ENCODE data around the gene CDRT4. TPM values are rescaled to one million over a fixed set of nuclear protein-coding genes. Genes with fewer than 3 reads are reported as not detected.

The CDRT4 gene
- total and polyA plus RNA-seq, 3 experiments from 2014 or later, result 1.8 to 2.7 TPM; not detected in 1

GRCh38 chr17:15462976-15463772, 4.2 kb downstream of the CDRT4 start:
- Histone ChIP-seq H3K4me3 (ENCODE audit: low read length) (no peak overlapping the region), H3K36me3 (ENCODE audit: insufficient read depth, low read length) (no peaks in the 10 kb centered on the region), H3K27me3 (ENCODE audit: insufficient read depth, low read length, poor library complexity, severe bottlenecking) (no peaks in the 10 kb centered on the region), H3K27ac (ENCODE audit: low read depth, low read length) (no peak overlapping the region), H3K4me1 (ENCODE audit: insufficient read depth, low read length) (no peaks in the 10 kb centered on the region), H3K9me3 (ENCODE audit: low read length) (no peaks in the 10 kb centered on the region)
- Mint-ChIP-seq H3K27ac (no peak overlapping the region), H3K36me3 (peaks cover 11 to 36% (median 17%) of the 10 kb centered on the region in 3 donors), H3K4me1 (no peaks in the 10 kb centered on the region), H3K4me3 (no peak overlapping the region), H3K27me3 (no peaks in the 10 kb centered on the region), H3K9me3 (no peaks in the 10 kb centered on the region)
- ChIA-PET CTCF (no interaction called here), POLR2A (no interaction called here)
- DNase-seq, result no peak

DNA sequence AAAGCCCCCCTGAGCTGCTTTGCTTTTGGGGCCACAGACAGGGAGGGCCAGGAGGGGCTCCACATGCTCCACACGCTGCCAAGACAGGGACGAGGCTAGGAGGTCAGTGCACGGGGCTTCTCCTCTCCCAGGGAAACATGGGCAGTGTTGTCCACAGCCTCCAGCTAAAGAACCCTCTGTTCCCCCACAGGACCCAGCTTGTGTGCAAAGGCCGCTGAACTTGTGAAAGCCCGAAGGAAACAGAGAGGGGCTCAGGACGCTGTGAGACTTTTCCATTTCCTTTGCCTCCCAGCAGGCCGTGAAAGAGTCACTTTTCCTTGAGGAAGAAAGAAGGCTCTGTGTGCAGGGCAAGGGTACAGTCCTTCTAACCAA, 9.7 kb downstream of the CDRT4 start:
- ChIA-PET CTCF (no interaction called here), POLR2A (no interaction called here)
- Mint-ChIP-seq H3K4me1 (no peaks in the 10 kb centered on the region), H3K9me3 (peaks cover 2 to 8% (median 6%) of the 10 kb centered on the region in 5 donors), H3K27me3 (no peaks in the 10 kb centered on the region), H3K36me3 (peaks cover 37 to 65% (median 46%) of the 10 kb centered on the region in 3 donors), H3K27ac (no peak overlapping the region), H3K4me3 (no peak overlapping the region)
- no peak overlapping the region for H3K4me3 ChIP-seq (ENCODE audit: low read length)
- no peak for DNase-seq
- H3K4me1 ChIP-seq (ENCODE audit: insufficient read depth, low read length), result no peaks in the 10 kb centered on the region
- no peaks in the 10 kb centered on the region for H3K9me3 ChIP-seq (ENCODE audit: low read length)
- H3K27me3 ChIP-seq (ENCODE audit: insufficient read depth, low read length, poor library complexity, severe bottlenecking), result no peaks in the 10 kb centered on the region
- H3K27ac ChIP-seq (ENCODE audit: low read depth, low read length), result no peak overlapping the region
- H3K36me3 ChIP-seq (ENCODE audit: insufficient read depth, low read length), result no peaks in the 10 kb centered on the region

GRCh38 chr17:15456972-15457722, 10.3 kb downstream of the CDRT4 start:
- Mint-ChIP-seq H3K36me3 (peaks cover 33 to 62% (median 45%) of the 10 kb centered on the region in 3 donors), H3K4me1 (no peaks in the 10 kb centered on the region), H3K27ac (no peak overlapping the region), H3K9me3 (peaks cover 2 to 8% (median 6%) of the 10 kb centered on the region in 5 donors), H3K27me3 (no peaks in the 10 kb centered on the region), H3K4me3 (no peak overlapping the region)
- no peak overlapping the region for H3K27ac ChIP-seq (ENCODE audit: low read depth, low read length)
- H3K4me1 ChIP-seq (ENCODE audit: insufficient read depth, low read length), result no peaks in the 10 kb centered on the region
- DNase-seq, result no peak
- no peak overlapping the region for H3K4me3 ChIP-seq (ENCODE audit: low read length)
- H3K36me3 ChIP-seq (ENCODE audit: insufficient read depth, low read length), result no peaks in the 10 kb centered on the region
- no peaks in the 10 kb centered on the region for H3K9me3 ChIP-seq (ENCODE audit: low read length)
- ChIA-PET CTCF (no interaction called here), POLR2A (no interaction called here)
- H3K27me3 ChIP-seq (ENCODE audit: insufficient read depth, low read length, poor library complexity, severe bottlenecking), result no peaks in the 10 kb centered on the region

DNA sequence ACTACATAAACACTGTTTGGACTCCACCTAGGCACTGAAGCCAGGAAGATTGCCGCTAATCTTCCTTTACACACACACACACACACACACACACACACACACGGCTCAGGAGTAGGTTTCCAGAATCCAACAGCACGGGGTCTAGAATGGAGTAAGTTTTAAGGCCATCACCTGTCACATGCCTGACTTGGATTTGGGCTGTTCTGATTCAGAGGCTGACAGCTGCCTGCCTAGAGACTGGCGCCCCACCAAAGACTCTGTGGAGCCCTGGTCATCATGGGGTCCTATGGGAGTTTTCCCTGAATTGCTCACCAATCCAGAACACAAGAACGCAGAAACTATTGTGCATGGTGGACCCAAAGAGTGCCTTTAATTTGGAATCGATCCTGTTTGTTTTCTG, 10.9 kb downstream of the CDRT4 start:
- Histone ChIP-seq H3K9me3 (ENCODE audit: low read length) (no peaks in the 10 kb centered on the region), H3K27me3 (ENCODE audit: insufficient read depth, low read length, poor library complexity, severe bottlenecking) (no peaks in the 10 kb centered on the region), H3K36me3 (ENCODE audit: insufficient read depth, low read length) (no peaks in the 10 kb centered on the region), H3K4me3 (ENCODE audit: low read length) (no peak overlapping the region), H3K4me1 (ENCODE audit: insufficient read depth, low read length) (no peaks in the 10 kb centered on the region), H3K27ac (ENCODE audit: low read depth, low read length) (no peak overlapping the region)
- Mint-ChIP-seq H3K4me3 (no peak overlapping the region), H3K4me1 (no peaks in the 10 kb centered on the region), H3K27me3 (no peaks in the 10 kb centered on the region), H3K27ac (no peak overlapping the region), H3K36me3 (peaks cover 33 to 57% (median 45%) of the 10 kb centered on the region in 3 donors), H3K9me3 (peaks cover 2 to 8% (median 6%) of the 10 kb centered on the region in 5 donors)
- ChIA-PET POLR2A (no interaction called here), CTCF (no interaction called here)
- no peak for DNase-seq

- no peaks in the 10 kb centered on the region for H3K4me1 Mint-ChIP-seq
- CTCF ChIA-PET, result no interaction called here
- H3K27ac Mint-ChIP-seq, result peak overlapping the region in 2 of 8 donors; percentile 51 to 88
- Histone ChIP-seq H3K4me3 (ENCODE audit: low read length) (no peak overlapping the region), H3K9me3 (ENCODE audit: low read length) (no peaks in the 10 kb centered on the region), H3K27me3 (ENCODE audit: insufficient read depth, low read length, poor library complexity, severe bottlenecking) (no peaks in the 10 kb centered on the region), H3K4me1 (ENCODE audit: insufficient read depth, low read length) (no peaks in the 10 kb centered on the region), H3K36me3 (ENCODE audit: insufficient read depth, low read length) (no peaks in the 10 kb centered on the region), H3K27ac (ENCODE audit: low read depth, low read length) (no peak overlapping the region)
- H3K4me3 Mint-ChIP-seq, result no peak overlapping the region
- POLR2A ChIA-PET, result no interaction called here
- peaks cover 27 to 42% (median 41%) of the 10 kb centered on the region in 3 donors for H3K36me3 Mint-ChIP-seq
- H3K9me3 Mint-ChIP-seq, result peaks cover 2 to 8% (median 6%) of the 10 kb centered on the region in 5 donors
- H3K27me3 Mint-ChIP-seq, result no peaks in the 10 kb centered on the region
- no peak for DNase-seq
Observed at GRCh38 chr17:15454346-15454745, 13.1 kb downstream of the CDRT4 start.

DNA sequence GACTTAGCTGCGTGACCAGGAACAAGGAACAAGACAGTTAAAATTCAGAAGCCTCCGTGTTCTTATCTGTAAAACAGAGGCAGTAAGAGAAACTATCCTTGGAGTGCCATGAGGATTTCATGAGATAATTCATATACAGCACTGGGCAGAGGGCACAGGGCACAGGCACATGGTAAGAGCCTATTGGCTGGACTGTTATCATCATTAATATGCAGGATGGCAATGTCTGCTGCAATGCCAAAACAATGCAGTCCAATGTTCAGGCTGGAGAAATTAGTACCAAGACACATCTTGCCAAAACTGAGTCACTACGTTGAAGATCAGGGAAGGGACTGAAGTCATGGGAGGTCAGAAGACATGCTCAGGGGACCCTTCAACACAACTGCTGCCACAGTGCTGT, 13.6 kb downstream of the CDRT4 start:
- Histone ChIP-seq H3K4me3 (ENCODE audit: low read length) (no peak overlapping the region), H3K27me3 (ENCODE audit: insufficient read depth, low read length, poor library complexity, severe bottlenecking) (no peaks in the 10 kb centered on the region), H3K27ac (ENCODE audit: low read depth, low read length) (no peak overlapping the region), H3K9me3 (ENCODE audit: low read length) (no peaks in the 10 kb centered on the region), H3K36me3 (ENCODE audit: insufficient read depth, low read length) (no peaks in the 10 kb centered on the region), H3K4me1 (ENCODE audit: insufficient read depth, low read length) (no peaks in the 10 kb centered on the region)
- Mint-ChIP-seq H3K27ac (peak overlapping the region in 1 of 8 donors; percentile 88), H3K4me1 (no peaks in the 10 kb centered on the region), H3K27me3 (no peaks in the 10 kb centered on the region), H3K36me3 (peaks cover 30 to 42% (median 41%) of the 10 kb centered on the region in 3 donors), H3K4me3 (no peak overlapping the region), H3K9me3 (peaks cover 2 to 8% (median 6%) of the 10 kb centered on the region in 5 donors)
- ChIA-PET CTCF (no interaction called here), POLR2A (no interaction called here)
- no peak for DNase-seq

GRCh38 chr17:15453246-15453645, 14.2 kb downstream of the CDRT4 start:
- no peak for DNase-seq
- ChIA-PET POLR2A (no interaction called here), CTCF (no interaction called here)
- H3K36me3 Mint-ChIP-seq, result peaks cover 29 to 40% (median 40%) of the 10 kb centered on the region in 3 donors
- no peak overlapping the region for H3K27ac Mint-ChIP-seq
- no peaks in the 10 kb centered on the region for H3K36me3 ChIP-seq (ENCODE audit: insufficient read depth, low read length)
- H3K4me1 Mint-ChIP-seq, result no peaks in the 10 kb centered on the region
- no peak overlapping the region for H3K4me3 ChIP-seq (ENCODE audit: low read length)
- no peaks in the 10 kb centered on the region for H3K9me3 ChIP-seq (ENCODE audit: low read length)
- no peak overlapping the region for H3K27ac ChIP-seq (ENCODE audit: low read depth, low read length)
- H3K4me3 Mint-ChIP-seq, result no peak overlapping the region
- H3K9me3 Mint-ChIP-seq, result peaks cover 2 to 8% (median 6%) of the 10 kb centered on the region in 5 donors
- no peaks in the 10 kb centered on the region for H3K27me3 Mint-ChIP-seq
- no peaks in the 10 kb centered on the region for H3K27me3 ChIP-seq (ENCODE audit: insufficient read depth, low read length, poor library complexity, severe bottlenecking)
- no peaks in the 10 kb centered on the region for H3K4me1 ChIP-seq (ENCODE audit: insufficient read depth, low read length)

- Histone ChIP-seq H3K9me3 (ENCODE audit: low read length) (no peaks in the 10 kb centered on the region), H3K4me3 (ENCODE audit: low read length) (no peak overlapping the region), H3K4me1 (ENCODE audit: insufficient read depth, low read length) (no peaks in the 10 kb centered on the region), H3K36me3 (ENCODE audit: insufficient read depth, low read length) (no peaks in the 10 kb centered on the region), H3K27ac (ENCODE audit: low read depth, low read length) (no peak overlapping the region), H3K27me3 (ENCODE audit: insufficient read depth, low read length, poor library complexity, severe bottlenecking) (no peaks in the 10 kb centered on the region)
- POLR2A ChIA-PET, result no interaction called here
- no peak overlapping the region for H3K27ac Mint-ChIP-seq
- no peaks in the 10 kb centered on the region for H3K27me3 Mint-ChIP-seq
- no peaks in the 10 kb centered on the region for H3K4me1 Mint-ChIP-seq
- no peak for DNase-seq
- H3K36me3 Mint-ChIP-seq, result peaks cover 26 to 37% (median 37%) of the 10 kb centered on the region in 3 donors
- H3K4me3 Mint-ChIP-seq, result no peak overlapping the region
- CTCF ChIA-PET, result no interaction called here
- H3K9me3 Mint-ChIP-seq, result peaks cover 2 to 8% (median 6%) of the 10 kb centered on the region in 5 donors
Observed at GRCh38 chr17:15452746-15453145, 14.7 kb downstream of the CDRT4 start.
